Osteocyte (in vitro differentiated cells): ENCODE results near the gene METTL4. TPM values are rescaled to one million over a fixed set of nuclear protein-coding genes. Genes with fewer than 3 reads are reported as not detected.

Experiments used
- DNase-seq: peaks from one replicate; pipeline ENCODE4 v3.0.0; 2021; ENCODE audit warnings: mixed read lengths; ENCODE audit not compliant: unreplicated experiment; ENCODE audit errors: extremely low spot score
- H3K27ac Mint-ChIP-seq: one replicate; pipeline ENCODE4 v1.8.0; 2021; ENCODE audit warnings: mild to moderate bottlenecking, mixed read lengths; ENCODE audit not compliant: unreplicated experiment
- H3K27me3 Mint-ChIP-seq: one replicate; pipeline ENCODE4 v1.8.0; 2021; ENCODE audit warnings: mixed read lengths; ENCODE audit not compliant: unreplicated experiment
- H3K36me3 Mint-ChIP-seq: one replicate; pipeline ENCODE4 v1.8.0; 2021; ENCODE audit warnings: mixed read lengths; ENCODE audit not compliant: unreplicated experiment
- H3K4me1 Mint-ChIP-seq: one replicate; pipeline ENCODE4 v1.8.0; 2021; ENCODE audit warnings: mixed read lengths; ENCODE audit not compliant: unreplicated experiment
- H3K4me3 Mint-ChIP-seq: one replicate; pipeline ENCODE4 v1.8.0; 2021; ENCODE audit warnings: mild to moderate bottlenecking, moderate library complexity, mixed read lengths; ENCODE audit not compliant: unreplicated experiment
- H3K9me3 Mint-ChIP-seq: one replicate; pipeline ENCODE4 v1.8.0; 2021; ENCODE audit warnings: mixed read lengths; ENCODE audit not compliant: unreplicated experiment
- CTCF ChIP-seq: fragments of 200-600 bp; sonication (generic); IDR thresholded peaks from 2 replicates; pipeline ENCODE4 v1.5.0; 2021; ENCODE audit warnings: antibody characterized with exemption, mild to moderate bottlenecking, moderate library complexity
- total RNA-seq: library from RNA; stranded (reverse); gene quantifications from 2 replicates; pipeline ENCODE4 v1.2.1, GENCODE V29; 2021

Gene METTL4
- total RNA-seq, 1 donor from 2014 or later = 10.8 TPM

- Mint-ChIP-seq H3K27ac (peak overlapping the region; percentile 71), H3K4me3 (no peak overlapping the region)
Measured at GRCh38 chr18:2515908-2516625, 55.2 kb downstream of the METTL4 start.

GRCh38 chr18:2515171-2515787 is 56.0 kb downstream of the METTL4 start:
- Mint-ChIP-seq H3K4me1 (peaks cover 33% of the 10 kb centered on the region), H3K4me3 (no peak overlapping the region), H3K27ac (peak overlapping the region; percentile 71), H3K9me3 (no peaks in the 10 kb centered on the region), H3K36me3 (no peaks in the 10 kb centered on the region), H3K27me3 (no peaks in the 10 kb centered on the region)
- TF ChIP-seq CTCF = no peak
- DNase-seq = no peak

More at GRCh38 chr18:2515908-2516625, 55.2 kb downstream of the METTL4 start:
- TF ChIP-seq CTCF = no peak
- no peak for DNase-seq
- no peaks in the 10 kb centered on the region for H3K27me3 Mint-ChIP-seq
- no peaks in the 10 kb centered on the region for H3K9me3 Mint-ChIP-seq
- H3K4me1 Mint-ChIP-seq = peaks cover 33% of the 10 kb centered on the region
- H3K36me3 Mint-ChIP-seq = no peaks in the 10 kb centered on the region

GRCh38 chr18:2513616-2514015 is 57.7 kb downstream of the METTL4 start:
- peak overlapping the region; percentile 42 for H3K27ac Mint-ChIP-seq
- H3K9me3 Mint-ChIP-seq = no peaks in the 10 kb centered on the region
- no peaks in the 10 kb centered on the region for H3K27me3 Mint-ChIP-seq
- TF ChIP-seq CTCF = no peak
- H3K36me3 Mint-ChIP-seq = no peaks in the 10 kb centered on the region
- DNase-seq = no peak
- H3K4me3 Mint-ChIP-seq = no peak overlapping the region
- peaks cover 33% of the 10 kb centered on the region for H3K4me1 Mint-ChIP-seq

GRCh38 chr18:2512059-2512458 is 59.2 kb downstream of the METTL4 start:
- Mint-ChIP-seq H3K27me3 (no peaks in the 10 kb centered on the region), H3K27ac (no peak overlapping the region), H3K4me3 (no peak overlapping the region), H3K9me3 (no peaks in the 10 kb centered on the region), H3K4me1 (peaks cover 33% of the 10 kb centered on the region), H3K36me3 (no peaks in the 10 kb centered on the region)
- no peak for DNase-seq
- TF ChIP-seq CTCF = no peak

GRCh38 chr18:2511451-2511850 is 59.9 kb downstream of the METTL4 start:
- Mint-ChIP-seq H3K27me3 (no peaks in the 10 kb centered on the region), H3K27ac (no peak overlapping the region), H3K4me1 (peaks cover 29% of the 10 kb centered on the region), H3K4me3 (no peak overlapping the region), H3K9me3 (no peaks in the 10 kb centered on the region), H3K36me3 (no peaks in the 10 kb centered on the region)
- DNase-seq = no peak
- TF ChIP-seq CTCF = no peak
